Stimulated activated CD8-positive, alpha-beta memory T cell treated with anti-CD3 and anti-CD28 coated beads, Interleukin-12 subunit alpha, Interleukin-12 subunit beta, amount 100 ng/mL, for 24 hours (primary cell): ENCODE measurements around the gene PKM.
"Not testable (repeated sequence)": the region's sequence is repeated elsewhere in the genome, so short reads cannot be mapped to it uniquely, and the experiment has no call there.

ENCODE experiments used
- DNase-seq: peaks from one replicate; pipeline ENCODE4 v3.0.0-alpha.2; 2020; ENCODE audit errors: extremely low read depth

PKM gene

DNA sequence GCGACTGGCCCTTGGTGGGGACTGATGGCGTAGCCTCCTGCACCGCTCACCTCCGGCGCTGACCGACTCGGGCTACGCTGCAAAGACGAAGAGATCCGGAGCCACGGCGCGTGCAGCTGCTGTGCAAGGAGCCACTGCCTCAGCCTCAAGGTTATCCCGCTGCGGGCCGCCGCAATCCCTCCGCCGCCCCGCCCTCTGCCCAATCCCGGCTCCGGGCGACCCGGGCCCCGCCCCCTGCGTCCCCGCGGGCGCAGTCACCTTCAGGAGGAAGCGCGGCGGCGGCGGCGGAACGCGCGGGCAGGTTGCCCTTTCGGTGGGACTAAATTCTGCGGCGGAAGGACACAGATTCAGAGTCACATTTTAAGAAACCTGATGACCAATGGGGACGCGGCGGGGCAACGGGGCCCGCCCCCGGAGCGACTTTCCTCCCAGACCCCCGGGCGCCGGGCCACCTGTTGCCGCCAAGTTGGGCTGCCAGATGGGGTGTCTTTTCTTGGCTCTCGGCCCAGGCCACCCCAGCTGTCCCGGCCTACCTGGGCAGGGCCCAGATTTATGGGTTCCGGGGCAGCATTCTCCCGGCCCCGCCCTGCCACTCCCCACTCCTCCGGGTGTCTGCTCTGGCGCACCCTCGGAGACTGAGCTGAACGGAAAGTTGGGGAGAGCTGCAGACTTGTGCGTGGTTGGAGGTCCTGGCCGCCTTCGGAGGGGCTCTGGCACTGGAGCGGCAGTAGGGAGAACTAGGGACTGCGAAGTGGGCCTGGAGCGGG is at the start of gene PKM:
PKM (minus strand) TSS at position 125 of the 767 bp plus-strand sequence. CDS start 12,093 bp downstream, outside the sequence.
- peak; percentile 90 for DNase-seq

DNA sequence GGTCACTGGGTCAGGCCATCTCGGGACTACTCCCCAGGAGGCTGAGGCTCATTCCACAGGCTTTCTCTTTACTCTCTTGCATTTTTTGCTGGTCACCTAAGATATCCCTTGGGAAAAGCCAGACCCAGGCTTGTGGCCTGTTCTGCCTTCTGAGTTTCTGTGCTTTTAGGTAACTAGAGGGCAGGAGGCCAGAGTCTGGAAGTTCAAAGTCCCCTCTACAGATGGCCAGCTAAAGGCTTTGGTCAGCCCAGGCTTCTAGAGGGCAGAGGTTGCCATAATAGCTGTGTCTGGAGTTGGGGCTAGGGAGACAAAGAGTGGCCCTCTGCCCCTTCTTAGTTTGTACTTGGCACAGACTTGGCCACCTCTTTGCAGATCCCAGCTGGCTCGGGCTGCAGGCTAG is 49.8 kb upstream of the PKM start:
- DNase-seq = no peak

- DNase-seq = no peak
Measured at GRCh38 chr15:72278737-72279136, 47.7 kb upstream of the PKM start.

DNA sequence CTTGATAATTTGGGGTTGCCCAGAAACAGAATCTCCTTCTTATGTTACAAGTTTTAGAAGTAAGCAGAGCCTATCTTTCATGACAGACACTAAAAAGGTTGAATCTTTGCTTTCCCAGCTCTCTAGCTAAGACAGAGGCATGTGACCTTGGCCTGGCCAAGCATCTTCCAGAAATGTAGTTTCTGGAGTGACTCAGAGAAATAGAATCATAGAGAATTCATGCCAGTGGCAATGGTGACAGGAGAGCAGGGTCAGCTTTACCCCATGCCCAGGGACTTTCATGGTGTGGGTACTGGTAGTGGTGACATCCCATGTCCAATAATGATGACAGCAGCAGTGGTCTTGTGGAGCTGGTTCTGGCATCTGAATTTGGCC is 45.3 kb upstream of the PKM start:
- no peak for DNase-seq

DNA sequence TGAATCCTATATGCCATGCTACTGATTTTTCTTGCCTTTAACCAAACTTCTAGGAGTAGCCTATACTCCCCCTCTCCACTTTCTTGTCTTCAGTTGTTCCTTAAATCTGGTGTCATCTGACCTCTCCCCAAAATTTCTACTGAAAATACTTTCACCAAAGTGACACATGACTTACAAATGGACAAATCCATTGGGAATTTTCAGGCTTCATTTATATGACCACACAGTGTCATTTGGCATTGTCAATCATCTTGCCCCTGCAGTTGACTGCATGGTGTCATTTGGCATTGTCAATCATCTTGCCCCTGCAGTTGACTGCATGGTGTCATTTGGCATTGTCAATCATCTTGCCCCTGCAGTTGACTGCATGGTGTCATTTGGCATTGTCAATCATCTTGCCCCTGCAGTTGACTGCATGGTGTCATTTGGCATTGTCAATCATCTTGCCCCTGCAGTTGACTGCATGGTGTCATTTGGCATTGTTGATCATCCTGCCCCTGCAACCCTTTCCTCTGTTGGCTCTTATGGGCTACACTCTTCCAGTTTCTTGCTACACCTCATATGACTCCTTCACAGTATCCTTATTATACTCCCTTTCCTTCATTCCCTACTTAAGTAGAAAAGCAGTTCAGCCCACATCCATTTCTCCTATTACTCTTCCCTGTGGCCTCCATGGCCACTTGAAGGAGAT is 44.8 kb upstream of the PKM start:
- DNase-seq = not testable (repeated sequence)

DNA sequence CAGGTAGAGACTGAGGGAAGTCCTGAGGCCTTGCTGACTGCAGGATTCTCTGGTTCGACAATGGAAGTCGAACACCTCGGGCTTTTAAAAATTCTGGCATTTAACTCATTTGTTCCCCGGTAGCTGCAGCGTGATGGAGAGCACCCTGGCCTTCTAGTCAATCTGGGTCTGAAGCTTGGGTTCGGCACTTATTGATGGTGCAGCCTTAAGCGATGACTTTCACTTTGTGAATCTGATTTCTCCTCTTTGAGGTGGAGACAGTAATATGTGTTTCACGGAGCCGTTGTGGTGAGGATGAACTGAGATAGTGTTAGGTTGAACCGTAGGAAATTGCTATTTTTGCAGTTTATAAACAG is 42.0 kb upstream of the PKM start:
- no peak for DNase-seq

- peak; percentile 96 for DNase-seq
Measured at GRCh38 chr15:72272213-72272996, 41.4 kb upstream of the PKM start, which contains the start of gene PARP6. Gene PARP6 (minus strand): TSS chr15:72272554. CDS start chr15:72267477, 5,077 bp downstream.

DNA sequence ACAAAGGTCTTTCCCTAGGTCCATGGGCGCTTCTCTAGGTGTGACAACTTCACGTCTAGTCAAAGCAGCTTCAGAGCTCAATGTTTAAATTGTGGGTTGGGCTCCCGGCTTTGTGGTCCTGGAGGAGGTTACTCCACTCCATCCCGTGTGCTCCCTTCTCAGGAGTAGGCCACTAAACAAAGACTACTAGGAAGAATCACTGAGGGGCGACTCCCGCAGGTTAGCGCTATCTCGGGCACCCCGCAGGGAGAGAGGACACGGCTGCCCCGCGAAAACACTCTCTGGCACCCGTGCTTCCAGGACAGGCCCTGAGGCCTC is 40.9 kb upstream of the PKM start:
- no peak for DNase-seq

DNA sequence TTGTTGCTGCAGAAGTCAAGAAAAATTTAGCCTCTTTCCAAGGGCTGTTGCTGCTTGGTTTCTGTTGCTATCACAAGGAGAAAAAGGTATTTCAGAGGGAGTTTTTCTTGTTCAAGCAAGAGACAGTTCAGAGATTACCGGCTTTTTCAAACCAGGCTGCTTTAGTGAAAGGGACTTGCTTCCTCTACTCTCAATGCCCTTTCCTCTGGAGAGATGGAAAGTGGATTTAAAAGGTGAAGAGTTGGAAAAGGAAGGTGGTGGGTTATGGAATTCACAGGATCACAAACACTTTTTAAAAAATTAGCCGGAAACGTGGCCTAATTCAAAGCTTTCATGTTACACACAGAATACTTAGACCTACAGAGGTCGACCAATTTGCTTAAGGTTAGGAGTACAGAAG is 40.2 kb upstream of the PKM start:
- DNase-seq = no peak

DNA sequence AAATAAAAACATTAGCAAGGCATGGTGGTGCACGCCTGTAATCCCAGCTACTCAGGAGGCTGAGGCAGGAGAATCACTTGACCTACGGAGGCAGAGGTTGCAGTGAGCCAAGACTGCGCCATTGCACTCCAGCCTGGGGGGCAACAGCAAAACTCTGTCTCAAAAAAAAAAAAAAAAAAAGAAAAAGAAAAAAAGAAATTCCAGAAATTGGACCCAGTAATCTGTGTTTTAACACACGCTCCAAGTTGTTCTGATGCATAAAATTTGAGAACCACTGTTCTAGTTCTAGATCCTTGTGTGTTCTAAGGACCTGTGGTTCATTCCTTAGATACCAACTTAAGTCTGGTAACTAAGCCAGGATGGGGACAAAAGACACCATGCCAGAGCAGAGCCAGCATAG is 38.7 kb upstream of the PKM start:
- no peak for DNase-seq

DNA sequence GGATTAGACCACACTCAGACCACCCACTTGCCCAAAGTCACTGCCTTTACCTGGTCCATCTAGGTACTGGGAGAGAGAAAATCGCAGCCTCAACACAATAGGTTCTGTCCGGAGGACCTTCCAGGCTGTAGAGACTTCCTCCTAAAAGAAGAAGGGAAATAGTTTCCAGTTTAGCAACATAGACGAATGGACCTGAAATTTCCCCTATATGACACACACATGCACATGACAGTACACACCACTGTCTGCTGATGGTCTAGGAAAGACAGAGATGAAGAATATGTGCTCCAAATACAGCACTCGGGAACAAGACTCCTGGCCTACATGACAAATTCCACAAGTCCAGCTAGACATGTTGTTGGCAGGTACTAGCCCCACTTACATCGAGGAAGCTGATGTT is 34.0 kb upstream of the PKM start:
- DNase-seq = no peak

GRCh38 chr15:72252663-72253299 is 21.8 kb upstream of the PKM start:
- DNase-seq = no peak

- DNase-seq = no peak
Measured at GRCh38 chr15:72249142-72249810, 18.3 kb upstream of the PKM start.

DNA sequence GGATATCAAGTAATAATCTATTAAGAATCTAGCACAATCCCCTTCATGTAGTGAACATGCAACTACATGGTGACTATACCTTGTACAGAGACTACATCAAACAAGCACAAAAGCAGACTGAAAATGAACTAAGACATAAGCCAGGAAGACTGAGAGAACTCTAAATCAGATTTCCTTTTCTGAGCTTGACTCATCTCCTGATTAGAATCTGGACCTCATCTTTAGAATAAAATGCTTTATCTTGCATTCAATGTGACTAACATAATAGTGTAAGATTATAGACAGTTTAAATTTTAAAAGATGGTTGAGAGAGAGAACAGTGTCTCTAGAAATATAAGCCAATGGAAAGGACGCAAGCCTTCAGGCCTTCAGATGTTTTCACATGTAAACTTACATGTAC is 17.5 kb upstream of the PKM start:
- no peak for DNase-seq

GRCh38 chr15:72242775-72243370 is 11.9 kb upstream of the PKM start:
- no peak for DNase-seq

DNA sequence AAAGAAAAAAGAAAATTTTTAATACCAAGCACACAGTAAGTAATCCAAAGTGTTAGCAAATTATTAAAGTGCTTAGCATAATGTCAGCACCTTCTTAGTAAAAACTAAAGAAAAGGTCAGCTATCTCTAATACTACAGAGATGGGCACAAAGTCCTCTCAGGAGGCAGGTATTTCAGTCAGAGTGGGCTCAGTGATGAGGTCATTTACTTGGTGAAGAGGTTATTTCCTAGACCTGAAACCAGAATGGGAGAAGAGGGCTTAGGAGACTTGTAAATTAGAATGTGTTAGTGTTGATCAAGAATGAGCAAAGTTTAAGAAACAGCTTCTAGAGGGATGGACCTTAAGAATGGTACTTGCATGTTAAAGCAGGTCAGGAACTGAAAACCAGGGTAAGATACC is 8.7 kb upstream of the PKM start:
- no peak for DNase-seq

- no peak for DNase-seq
Measured at GRCh38 chr15:72238586-72238985, 7.6 kb upstream of the PKM start.

DNA sequence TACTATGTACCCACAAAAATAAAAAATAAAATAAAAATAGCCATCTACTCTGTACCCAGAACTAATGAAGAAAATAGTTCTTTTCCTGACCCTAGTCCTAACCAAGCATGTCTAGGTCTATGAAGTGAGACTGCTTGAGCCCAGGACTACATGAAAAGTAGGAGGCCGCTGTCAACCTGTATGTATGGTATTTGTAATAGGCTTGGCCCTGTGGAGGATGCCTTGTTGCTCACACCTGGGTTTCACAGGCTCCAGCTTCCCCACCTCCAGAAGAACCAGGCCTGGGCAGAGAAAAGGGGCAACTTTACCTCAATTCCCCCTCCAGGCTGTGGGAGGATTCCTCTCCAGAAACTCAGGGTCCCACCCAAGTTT is 6.8 kb upstream of the PKM start:
- no peak for DNase-seq

- peak; percentile 50 for DNase-seq
Measured at GRCh38 chr15:72237029-72237852, 6.3 kb upstream of the PKM start.

DNA sequence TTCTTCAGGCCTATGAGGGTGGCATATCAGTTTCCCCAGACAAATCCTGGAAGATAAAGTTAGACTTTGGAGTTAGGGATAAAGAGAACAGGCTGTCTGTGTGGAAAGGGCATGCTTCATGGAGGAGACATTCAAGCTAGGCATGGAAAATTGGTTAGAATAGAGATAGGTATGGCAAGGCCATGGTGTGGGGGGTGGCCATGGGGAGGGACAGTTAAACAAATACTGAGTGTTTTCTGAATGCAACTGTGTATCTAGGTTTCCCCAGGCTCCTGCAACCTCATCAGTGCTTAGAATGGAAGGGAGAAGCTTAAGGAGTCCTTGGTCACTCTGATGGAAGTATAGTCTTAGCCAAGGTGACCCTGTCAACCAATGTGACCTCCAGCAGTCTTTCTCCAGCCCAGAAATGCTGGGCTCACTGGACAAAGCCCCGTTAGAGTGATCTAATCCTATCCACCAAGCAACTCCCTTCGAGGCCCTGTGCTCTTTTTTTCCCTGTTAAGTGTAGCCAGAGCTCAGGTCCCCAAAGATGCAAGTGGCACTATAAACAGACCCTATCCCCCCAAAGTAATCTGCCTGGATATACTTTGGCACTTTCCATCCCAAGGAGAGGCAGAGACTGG is 5.5 kb upstream of the PKM start:
- DNase-seq = no peak
